WTC11 (cell line): ENCODE measurements around the gene JOSD2. TPM values are rescaled to one million over a fixed set of nuclear protein-coding genes. Genes with fewer than 3 reads are reported as not detected.

ENCODE experiments used
- ATAC-seq: fragments of 200-7000 bp; cut with Tn5 transposase; 2 replicates; pipeline ENCODE4 v1.10.0; 2021; ENCODE audit warnings: mild to moderate bottlenecking, moderate library complexity
- CTCF ChIA-PET: fragments of 300-600 bp; sonication (Branson Sonifier 250); formaldehyde crosslinking; loops from one replicate; lab custom pipeline; 2021; ENCODE audit warnings: antibody characterized with exemption; lab: Charles Lee
- POLR2A ChIA-PET: fragments of 350-600 bp; sonication (Branson Sonifier 250); formaldehyde crosslinking; loops from one replicate; lab custom pipeline; 2021; ENCODE audit warnings: antibody characterized with exemption; lab: Charles Lee
- DNase-seq: peaks from one replicate; pipeline ENCODE4 v3.0.0; 2021; ENCODE audit warnings: low spot score
- H3K27ac Mint-ChIP-seq: 2 replicates; pipeline ENCODE4 v1.8.0; 2021; ENCODE audit warnings: mixed read lengths
- H3K27me3 Mint-ChIP-seq: 2 replicates; pipeline ENCODE4 v1.8.0; 2021; ENCODE audit warnings: low read depth, mild to moderate bottlenecking, moderate library complexity, mixed read lengths
- H3K36me3 Mint-ChIP-seq: 2 replicates; pipeline ENCODE4 v1.8.0; 2021; ENCODE audit warnings: mixed read lengths
- H3K4me1 Mint-ChIP-seq: 2 replicates; pipeline ENCODE4 v1.8.0; 2022; ENCODE audit warnings: mixed read lengths
- H3K4me3 Mint-ChIP-seq: 2 replicates; pipeline ENCODE4 v1.8.0; 2021; ENCODE audit warnings: mild to moderate bottlenecking, moderate library complexity, mixed read lengths
- H3K9me3 Mint-ChIP-seq: 2 replicates; pipeline ENCODE4 v1.8.0; 2021; ENCODE audit warnings: mixed read lengths
- CTCF ChIP-seq: fragments of 200-600 bp; IDR thresholded peaks from 2 replicates; pipeline ENCODE4 v1.8.0; 2022; ENCODE audit warnings: antibody characterized with exemption
- EMX1 ChIP-seq: fragments of 250-450 bp; sonication (Bioruptor Pico); IDR thresholded peaks from 2 replicates; pipeline ENCODE4 v1.8.0; 2021; ENCODE audit warnings: mild to moderate bottlenecking
- ETV6 ChIP-seq: sonication (generic); formaldehyde crosslinking; IDR thresholded peaks from 2 replicates; pipeline ENCODE4 v1.8.1; 2022; ENCODE audit warnings: mild to moderate bottlenecking, missing genetic modification reagents
- FOXJ3 ChIP-seq: sonication (generic); formaldehyde crosslinking; IDR thresholded peaks from 2 replicates; pipeline ENCODE4 v1.9.0; 2021; ENCODE audit warnings: missing genetic modification reagents, mild to moderate bottlenecking, borderline replicate concordance
- GRHL2 ChIP-seq: fragments of 250-450 bp; sonication (Bioruptor Pico); IDR thresholded peaks from 2 replicates; pipeline ENCODE4 v1.8.0; 2022; ENCODE audit warnings: mild to moderate bottlenecking, moderate library complexity; ENCODE audit not compliant: insufficient replicate concordance, severe bottlenecking
- HMGXB4 ChIP-seq: sonication (generic); formaldehyde crosslinking; IDR thresholded peaks from 2 replicates; pipeline ENCODE4 v1.8.1; 2023; ENCODE audit warnings: mild to moderate bottlenecking, moderate library complexity, missing genetic modification reagents
- PRRX2 ChIP-seq: fragments of 250-450 bp; sonication (Bioruptor Pico); IDR thresholded peaks from 2 replicates; pipeline ENCODE4 v1.8.0; 2021; ENCODE audit warnings: mild to moderate bottlenecking
- RELA ChIP-seq: sonication (generic); formaldehyde crosslinking; IDR thresholded peaks from 2 replicates; pipeline ENCODE4 v1.8.1; 2022; ENCODE audit warnings: missing genetic modification reagents, mild to moderate bottlenecking, borderline replicate concordance
- USF2 ChIP-seq: sonication (generic); formaldehyde crosslinking; IDR thresholded peaks from 2 replicates; pipeline ENCODE4 v1.8.1; 2023; ENCODE audit warnings: mild to moderate bottlenecking, missing genetic modification reagents, moderate library complexity
- ZMAT4 ChIP-seq: fragments of 250-450 bp; sonication (Bioruptor Pico); IDR thresholded peaks from 2 replicates; pipeline ENCODE4 v1.9.0; 2021; ENCODE audit warnings: mild to moderate bottlenecking
- ZNF121 ChIP-seq: sonication (generic); formaldehyde crosslinking; IDR thresholded peaks from 2 replicates; pipeline ENCODE4 v1.8.0; 2023; ENCODE audit warnings: missing genetic modification reagents
- ZNF232 ChIP-seq: sonication (generic); formaldehyde crosslinking; IDR thresholded peaks from 2 replicates; pipeline ENCODE4 v1.8.0; 2022; ENCODE audit warnings: mild to moderate bottlenecking, missing genetic modification reagents
- ZNF396 ChIP-seq: fragments of 250-450 bp; sonication (Bioruptor Pico); IDR thresholded peaks from 2 replicates; pipeline ENCODE4 v1.8.0; 2021; ENCODE audit warnings: mild to moderate bottlenecking, moderate library complexity, borderline replicate concordance
- ZNF671 ChIP-seq: fragments of 250-450 bp; sonication (Bioruptor Pico); IDR thresholded peaks from 2 replicates; pipeline ENCODE4 v1.8.0; 2021; ENCODE audit warnings: mild to moderate bottlenecking
- total RNA-seq: library from RNA; stranded (reverse); gene quantifications from 3 replicates; pipeline ENCODE4 v1.2.3, GENCODE V29; 2021

JOSD2 gene
- total RNA-seq, 1 experiment from 2014 or later = 4.0 TPM

GRCh38 chr19:50462970-50463369 is 48.0 kb downstream of the JOSD2 start:
- ATAC-seq (no peak), DNase-seq (no peak)
- Mint-ChIP-seq H3K27ac (no peak overlapping the region), H3K4me1 (peaks cover 7% of the 10 kb centered on the region), H3K9me3 (no peaks in the 10 kb centered on the region), H3K27me3 (no peaks in the 10 kb centered on the region; the same call in none of the 2 replicates), H3K4me3 (no peak overlapping the region), H3K36me3 (no peaks in the 10 kb centered on the region)
- no peak for TF ChIP-seq USF2
- no peak for TF ChIP-seq ZNF671 (CRISPR knock-in tag)
- TF ChIP-seq ZNF396 = no peak
- no peak for TF ChIP-seq RELA (CRISPR knock-in tag)
- TF ChIP-seq EMX1 = no peak
- no peak for TF ChIP-seq ZNF232 (CRISPR knock-in tag)
- no peak for TF ChIP-seq PRRX2 (CRISPR knock-in tag)
- no peak for TF ChIP-seq ZMAT4
- TF ChIP-seq GRHL2 (CRISPR knock-in tag) = no peak
- no peak for TF ChIP-seq ETV6 (CRISPR knock-in tag)
- no peak for TF ChIP-seq HMGXB4
- ChIA-PET POLR2A (interaction anchor here (1.0 kb wide), 1 partner anchor 95 kb away, joined by 4 read pairs; no protein-coding TSS in a partner anchor), CTCF (interaction anchor here (0.8 to 2.3 kb wide), 4 partner anchors 74 to 106 kb away, joined by 3 to 11 read pairs (median 6); partner anchors contain the start of gene POLD1)

- Mint-ChIP-seq H3K27ac (no peak overlapping the region), H3K4me1 (peaks cover 6% of the 10 kb centered on the region)
- POLR2A ChIA-PET = no interaction called here
Measured at GRCh38 chr19:50461066-50461875, 49.7 kb downstream of the JOSD2 start.

GRCh38 chr19:50460161-50460765 is 50.7 kb downstream of the JOSD2 start:
- H3K9me3 Mint-ChIP-seq = peaks cover 9% of the 10 kb centered on the region
- ATAC-seq (no peak), DNase-seq (no peak)
- no peak overlapping the region for H3K27ac Mint-ChIP-seq
- H3K27me3 Mint-ChIP-seq = no peaks in the 10 kb centered on the region; the same call in 1 of the 2 replicates
- ChIA-PET CTCF (interaction anchor here (0.6 to 2.3 kb wide), 24 partner anchors 10 to 344 kb away, joined by 3 to 30 read pairs (median 4); partner anchors contain the start of genes MYBPC2, NR1H2 and POLD1), POLR2A (no interaction called here)
- no peaks in the 10 kb centered on the region for H3K4me1 Mint-ChIP-seq
- no peak for TF ChIP-seq ETV6 (CRISPR knock-in tag)
- H3K36me3 Mint-ChIP-seq = no peaks in the 10 kb centered on the region
- no peak overlapping the region for H3K4me3 Mint-ChIP-seq

More at GRCh38 chr19:50461066-50461875, 49.7 kb downstream of the JOSD2 start:
- CTCF ChIA-PET = interaction anchor here (0.6 to 2.3 kb wide), 26 partner anchors 9 to 343 kb away, joined by 3 to 30 read pairs (median 4); partner anchors contain the start of genes MYBPC2, NR1H2, POLD1 and SPIB
- 0 out of 2 replicates have a peak, but pooled peaks cover 3% of the 10 kb centered on the region for H3K9me3 Mint-ChIP-seq
- H3K36me3 Mint-ChIP-seq = no peaks in the 10 kb centered on the region
- H3K27me3 Mint-ChIP-seq = no peaks in the 10 kb centered on the region; the same call in 1 of the 2 replicates
- TF ChIP-seq FOXJ3 (no peak), ZNF121 (CRISPR knock-in tag) (peak; percentile 96), CTCF (peak; percentile 72)
- DNase-seq = peak; percentile 77
- peak; percentile 72 for ATAC-seq
- no peak overlapping the region for H3K4me3 Mint-ChIP-seq
